Brain microvascular endothelial cell (primary cell): ENCODE results near the gene SDF2.
A peak's percentile ranks its signal among the peaks of the same experiment; 100 is the strongest.
"Not testable (repeated sequence)": the region's sequence is repeated elsewhere in the genome, so short reads cannot be mapped to it uniquely, and the experiment has no call there.

Experiments
- DNase-seq: peaks from one replicate; pipeline ENCODE4 v3.0.0-alpha.2; 2020
- H3K27ac ChIP-seq: fragments of 250-450 bp; sonication (Bioruptor Pico); 2 replicates; pipeline ENCODE4 v1.5.1; 2020; ENCODE audit warnings: mild to moderate bottlenecking, moderate library complexity
- H3K27me3 ChIP-seq: fragments of 250-450 bp; sonication (Bioruptor Pico); replicated peaks from 2 replicates; pipeline ENCODE4 v1.5.1; 2020; ENCODE audit warnings: mild to moderate bottlenecking
- H3K36me3 ChIP-seq: fragments of 250-450 bp; sonication (Bioruptor Pico); replicated peaks from 2 replicates; pipeline ENCODE4 v1.5.1; 2020; ENCODE audit warnings: mild to moderate bottlenecking
- H3K4me3 ChIP-seq: 2 replicates; pipeline ENCODE4 v1.5.1; 2011; ENCODE audit warnings: low read depth, mild to moderate bottlenecking, control low read depth, low read length, moderate library complexity
- CTCF ChIP-seq: IDR thresholded peaks from 2 replicates; pipeline ENCODE4 v1.5.1; 2011; ENCODE audit warnings: low read depth, mild to moderate bottlenecking, moderate library complexity, low read length, control low read depth, inconsistent platforms; ENCODE audit errors: missing control alignments
- in situ Hi-C: cut with HindIII; loops from 2 replicates; pipeline ENCODE4 v1.10.0; 2017; ENCODE audit warnings: low sequenced_read_pairs, low pct_ligation_motif_present

The SDF2 gene

GRCh38 chr17:28675490-28675889 lies 13.8 kb upstream of the SDF2 start:
- in situ Hi-C loops = no loop called here
- TF ChIP-seq CTCF = no peak
- H3K36me3 ChIP-seq = peaks cover 97% of the 10 kb centered on the region
- DNase-seq = no peak
- H3K27ac ChIP-seq = no peak overlapping the region
- H3K27me3 ChIP-seq = no peaks in the 10 kb centered on the region
- no peak overlapping the region for H3K4me3 ChIP-seq

GRCh38 chr17:28669918-28670317 lies 8.2 kb upstream of the SDF2 start:
- no peak for DNase-seq
- Histone ChIP-seq H3K4me3 (no peak overlapping the region), H3K27me3 (no peaks in the 10 kb centered on the region), H3K36me3 (peaks cover 62% of the 10 kb centered on the region), H3K27ac (no peak overlapping the region)
- no peak for TF ChIP-seq CTCF
- in situ Hi-C loops = no loop called here

GRCh38 chr17:28667870-28668269 lies 6.2 kb upstream of the SDF2 start:
- H3K4me3 ChIP-seq = no peak overlapping the region

GRCh38 chr17:28665994-28666393 lies 4.3 kb upstream of the SDF2 start:
- no peaks in the 10 kb centered on the region for H3K27me3 ChIP-seq
- DNase-seq = no peak
- H3K36me3 ChIP-seq = peaks cover 26% of the 10 kb centered on the region
- H3K4me3 ChIP-seq = no peak overlapping the region
- TF ChIP-seq CTCF = no peak
- in situ Hi-C loops = no loop called here
- no peak overlapping the region for H3K27ac ChIP-seq

More at GRCh38 chr17:28667870-28668269, 6.2 kb upstream of the SDF2 start:
- TF ChIP-seq CTCF = no peak
- in situ Hi-C loops = no loop called here
- H3K27ac ChIP-seq = no peak overlapping the region
- no peaks in the 10 kb centered on the region for H3K27me3 ChIP-seq
- H3K36me3 ChIP-seq = peaks cover 45% of the 10 kb centered on the region
- DNase-seq = no peak

GRCh38 chr17:28663723-28664122 lies 2.0 kb upstream of the SDF2 start:
- in situ Hi-C loops = no loop called here
- DNase-seq = no peak
- no peak overlapping the region for H3K4me3 ChIP-seq
- TF ChIP-seq CTCF = no peak
- H3K36me3 ChIP-seq = peaks cover 12% of the 10 kb centered on the region
- H3K27me3 ChIP-seq = no peaks in the 10 kb centered on the region
- H3K27ac ChIP-seq = no peak overlapping the region

GRCh38 chr17:28662527-28662829 lies 772 bp upstream of the SDF2 start:
- TF ChIP-seq CTCF = no peak
- in situ Hi-C loops = no loop called here
- H3K36me3 ChIP-seq = peaks cover 20% of the 10 kb centered on the region
- no peak for DNase-seq
- H3K4me3 ChIP-seq = peak overlapping the region; percentile 98
- no peaks in the 10 kb centered on the region for H3K27me3 ChIP-seq
- H3K27ac ChIP-seq = peak overlapping the region; percentile 96

- H3K27me3 ChIP-seq, H3K4me3 ChIP-seq, DNase-seq, H3K27ac ChIP-seq, in situ Hi-C loops: not testable (repeated sequence)
- peaks cover 20% of the 10 kb centered on the region for H3K36me3 ChIP-seq
Observed at GRCh38 chr17:28659497-28659881, 2.2 kb downstream of the SDF2 start.

GRCh38 chr17:28658766-28659496 lies 2.8 kb downstream of the SDF2 start:
- in situ Hi-C loops, DNase-seq, H3K4me3 ChIP-seq, H3K27ac ChIP-seq, H3K27me3 ChIP-seq: not testable (repeated sequence)
- peaks cover 21% of the 10 kb centered on the region for H3K36me3 ChIP-seq
